SK-N-SH (cell line): Measurements from ENCODE around the gene FRAS1. TPM values are rescaled to one million over a fixed set of nuclear protein-coding genes. Genes with fewer than 3 reads are reported as not detected.

Experiments
- CTCF ChIA-PET: fragments of 300-600, 350-600 bp; formaldehyde crosslinking; extraction: SDS; loops from one replicate; lab custom pipeline; 2021; lab: Yijun Ruan, JAX
- POLR2A ChIA-PET: fragments of 350-600 bp; sonication (Branson Sonifier 250); formaldehyde crosslinking; extraction: SDS; loops from one replicate; lab custom pipeline; 2020; ENCODE audit warnings: antibody characterized with exemption, inconsistent platforms; lab: Yijun Ruan, JAX
- DNase-seq: peaks from one replicate; pipeline ENCODE4 v3.0.0; 2012
- H2AFZ ChIP-seq: fragments of 200-600 bp; sonication (generic); 2 replicates; pipeline ENCODE4 v1.8.1; 2016; ENCODE audit warnings: antibody characterized with exemption, mild to moderate bottlenecking, low read depth
- H3F3A ChIP-seq: fragments of 200-600 bp; sonication (generic); replicated peaks from 2 replicates; pipeline ENCODE3; 2016; ENCODE audit warnings: antibody characterized with exemption, mild to moderate bottlenecking; ENCODE audit not compliant: insufficient read depth
- H3K27ac ChIP-seq, 2 experiments: fragments of 200-500 bp in 1 of 2; fragments of 200-600 bp in 1 of 2; sonication (Bioruptor generic) in 1 of 2; sonication (generic), shearing (Covaris generic) in 1 of 2; 2 replicates each; pipeline versions ENCODE4 v1.5.1 to v1.6.1; 2014 to 2016; ENCODE audit warnings: low read depth in 2 of 2, inconsistent platforms in 1 of 2, low read length in 1 of 2, mild to moderate bottlenecking in 1 of 2, mixed read lengths in 1 of 2
- H3K27me3 ChIP-seq: fragments of 200-600 bp; sonication (generic), shearing (Covaris generic); 2 replicates; pipeline ENCODE4 v1.6.1; 2016; ENCODE audit warnings: mixed run types; ENCODE audit not compliant: insufficient read depth
- H3K36me3 ChIP-seq, 2 experiments: fragments of 200-500 bp in 1 of 2; fragments of 200-600 bp in 1 of 2; sonication (Bioruptor generic) in 1 of 2; sonication (generic) in 1 of 2; replicated peaks in 1 of 2; 2 replicates each; pipeline versions ENCODE3 to v1.5.1; 2014 to 2016; ENCODE audit warnings: low read length in 1 of 2, mild to moderate bottlenecking in 1 of 2; ENCODE audit not compliant: insufficient read depth in 2 of 2, control insufficient read depth in 1 of 2
- H3K4me1 ChIP-seq, 2 experiments: fragments of 200-500 bp in 1 of 2; fragments of 200-600 bp in 1 of 2; sonication (Bioruptor generic) in 1 of 2; sonication (generic), shearing (Covaris generic) in 1 of 2; 2 replicates each; pipeline versions ENCODE4 v1.5.1 to v1.6.1; 2014 to 2016; ENCODE audit warnings: low read depth in 1 of 2, low read length in 1 of 2, mixed run types in 1 of 2; ENCODE audit not compliant: insufficient read depth in 2 of 2, control insufficient read depth in 1 of 2
- H3K4me2 ChIP-seq: fragments of 200-600 bp; sonication (generic), shearing (Covaris generic); 2 replicates; pipeline ENCODE4 v1.6.1; 2017; ENCODE audit warnings: mixed run types
- H3K4me3 ChIP-seq, 2 experiments: fragments of 200-500 bp in 1 of 2; fragments of 200-600 bp in 1 of 2; sonication (Bioruptor generic) in 1 of 2; sonication (generic), shearing (Covaris generic) in 1 of 2; 2 replicates each; pipeline versions ENCODE4 v1.5.1 to v1.8.1; 2014 to 2016; ENCODE audit warnings: low read depth in 2 of 2, inconsistent platforms in 1 of 2, low read length in 1 of 2, mild to moderate bottlenecking in 1 of 2, mixed read lengths in 1 of 2, moderate library complexity in 1 of 2
- H3K79me2 ChIP-seq: fragments of 200-600 bp; sonication (generic); 2 replicates; pipeline ENCODE4 v1.8.1; 2017; ENCODE audit warnings: mild to moderate bottlenecking; ENCODE audit not compliant: insufficient read depth
- H3K9ac ChIP-seq: fragments of 200-600 bp; sonication (generic); 2 replicates; pipeline ENCODE4 v1.6.1; 2017; ENCODE audit warnings: mixed run types
- H3K9me2 ChIP-seq: fragments of 200-600 bp; sonication (generic); 2 replicates; pipeline ENCODE4 v1.6.1; 2017; ENCODE audit warnings: mixed run types
- H3K9me3 ChIP-seq: fragments of 200-600 bp; sonication (generic); 2 replicates; pipeline ENCODE4 v1.6.1; 2017; ENCODE audit warnings: mixed run types, mild to moderate bottlenecking, moderate library complexity
- H4K20me1 ChIP-seq: fragments of 200-600 bp; sonication (generic); 2 replicates; pipeline ENCODE4 v1.6.1; 2017; ENCODE audit warnings: mild to moderate bottlenecking, mixed run types; ENCODE audit not compliant: insufficient read depth
- ELF1 ChIP-seq: IDR thresholded peaks from 2 replicates; pipeline ENCODE4 v1.4.0; 2012
- EZH2phosphoT487 ChIP-seq: fragments of 200-600 bp; sonication (generic); IDR thresholded peaks from 2 replicates; pipeline ENCODE4 v1.6.1; 2017; ENCODE audit warnings: low read depth, mixed run types, mild to moderate bottlenecking, antibody characterized with exemption, moderate library complexity, borderline replicate concordance
- FOSL2 ChIP-seq: IDR thresholded peaks from 2 replicates; pipeline ENCODE4 v1.4.0; 2012; ENCODE audit warnings: low read depth, mild to moderate bottlenecking, moderate library complexity, borderline replicate concordance
- GABPA ChIP-seq: IDR thresholded peaks from 2 replicates; pipeline ENCODE4 v1.4.0; 2012; ENCODE audit warnings: low read depth, mild to moderate bottlenecking
- GATA2 ChIP-seq: sonication (generic); formaldehyde crosslinking; IDR thresholded peaks from 2 replicates; pipeline ENCODE4 v1.5.0; 2020; ENCODE audit warnings: mild to moderate bottlenecking, missing genetic modification reagents
- JUND ChIP-seq: IDR thresholded peaks from 2 replicates; pipeline ENCODE4 v1.4.0; 2012
- MXI1 ChIP-seq: IDR thresholded peaks from 2 replicates; pipeline ENCODE4 v1.6.1; 2012; ENCODE audit warnings: mild to moderate bottlenecking, low read depth, low read length, improper control_type of control experiment
- NFIC ChIP-seq: IDR thresholded peaks from 2 replicates; pipeline ENCODE4 v1.4.0; 2012; ENCODE audit warnings: borderline replicate concordance
- RCOR1 ChIP-seq: fragments of 150-350 bp; IDR thresholded peaks from 2 replicates; pipeline ENCODE4 v1.6.1; 2017; ENCODE audit warnings: antibody characterized with exemption, low read length
- RFX5 ChIP-seq: IDR thresholded peaks from 2 replicates; pipeline ENCODE4 v1.6.1; 2012; ENCODE audit warnings: mild to moderate bottlenecking, improper control_type of control experiment, low read length
- RXRA ChIP-seq: IDR thresholded peaks from 2 replicates; pipeline ENCODE4 v1.4.0; 2012; ENCODE audit warnings: low read depth, mild to moderate bottlenecking, borderline replicate concordance
- TCF12 ChIP-seq: IDR thresholded peaks from 2 replicates; pipeline ENCODE4 v1.4.0; 2012
- TEAD4 ChIP-seq: IDR thresholded peaks from 2 replicates; pipeline ENCODE4 v1.4.0; 2012; ENCODE audit warnings: mild to moderate bottlenecking, borderline replicate concordance; ENCODE audit not compliant: insufficient read depth
- YY1 ChIP-seq: IDR thresholded peaks from 2 replicates; pipeline ENCODE4 v1.4.0; 2012; ENCODE audit warnings: low read depth, mild to moderate bottlenecking
- WGBS: methylation state at CpG from one replicate; pipeline ENCODE4 v1.1.6; 2017; ENCODE audit warnings: low lambda C conversion rate; 5-methylcytosine and 5-hydroxymethylcytosine counted together
- polyA plus RNA-seq, 3 experiments: library from polyadenylated mRNA; depleted of rRNA; stranded (reverse); fragments of >200 nt; gene quantifications; 2 replicates each; pipeline ENCODE4 v1.2.3, GENCODE V29; 2012
- TF ChIP-seq, protein P1 (sequence below): fragments of 150-350 bp; IDR thresholded peaks from 2 replicates; pipeline ENCODE4 v1.6.1; 2016; ENCODE audit warnings: mild to moderate bottlenecking, low read depth, low read length
- TF ChIP-seq, protein P2 (sequence below): IDR thresholded peaks from 2 replicates; pipeline ENCODE4 v1.4.0; 2012; ENCODE audit warnings: low read depth
- TF ChIP-seq, protein P3 (sequence below): IDR thresholded peaks from 2 replicates; pipeline ENCODE4 v1.6.1; 2012; ENCODE audit warnings: mild to moderate bottlenecking, low read depth, low read length, moderate library complexity
- TF ChIP-seq, protein P4 (sequence below): fragments of 200-600 bp; sonication (generic); IDR thresholded peaks from 2 replicates; pipeline ENCODE4 v1.6.1; 2017; ENCODE audit warnings: antibody characterized with exemption, mild to moderate bottlenecking, moderate library complexity
- TF ChIP-seq, protein P5 (sequence below): IDR thresholded peaks from 2 replicates; pipeline ENCODE4 v1.4.0; 2012; ENCODE audit warnings: low read depth, borderline replicate concordance

Gene FRAS1
- polyA plus RNA-seq, 1 of the 3 experiments (the other 2 are of a cell fraction) = 8.3 TPM

DNA sequence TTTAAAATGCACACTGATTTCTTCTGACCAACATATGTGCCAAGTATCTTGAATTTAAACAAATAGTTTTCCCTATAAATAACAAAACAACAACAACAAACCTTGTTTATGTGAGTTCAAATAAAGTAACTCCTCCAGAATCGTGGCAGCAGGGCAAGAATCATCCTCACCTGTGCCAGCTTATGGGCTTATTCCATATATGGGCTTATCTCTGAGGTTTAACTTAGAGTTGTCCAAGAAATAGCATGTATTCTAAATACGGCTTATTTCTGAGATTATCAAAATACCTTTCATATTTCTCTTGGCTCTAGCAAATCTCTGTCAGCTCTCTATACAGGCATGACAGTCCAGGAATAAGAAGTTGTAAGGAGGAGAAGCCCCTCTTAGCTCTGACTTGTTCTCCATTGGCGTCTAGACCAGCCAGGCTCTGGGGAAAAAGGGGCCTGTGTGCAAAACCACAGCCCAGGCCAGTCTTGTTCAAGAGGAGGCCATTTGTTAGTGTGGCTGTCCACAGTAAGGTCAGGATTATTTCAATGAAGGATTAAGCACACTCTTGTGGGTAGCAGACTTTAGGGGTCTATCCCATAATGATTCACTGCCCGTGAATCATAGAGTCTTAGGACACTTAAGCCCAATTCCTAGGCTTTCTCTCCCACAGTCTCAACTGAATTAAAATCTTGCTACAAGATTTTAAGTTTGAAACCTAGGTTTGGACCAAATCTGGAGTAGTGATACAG, 63.2 kb downstream of the FRAS1 start:
- no peaks in the 10 kb centered on the region for H3K9me3 ChIP-seq
- H3K9ac ChIP-seq = no peak overlapping the region
- no peak overlapping the region for H2AFZ ChIP-seq
- no peak overlapping the region for H3K4me2 ChIP-seq
- no peak overlapping the region for H3K4me3 ChIP-seq
- H3F3A ChIP-seq = no peaks in the 10 kb centered on the region
- H4K20me1 ChIP-seq = no peaks in the 10 kb centered on the region
- H3K27me3 ChIP-seq = no peaks in the 10 kb centered on the region
- DNase-seq = no peak
- TF ChIP-seq RXRA (no peak), JUND (no peak), MXI1 (no peak), RCOR1 (no peak), NFIC (no peak), EZH2phosphoT487 (no peak), TEAD4 (no peak), ELF1 (no peak), FOSL2 (no peak), GABPA (no peak), RFX5 (no peak), GATA2 (CRISPR knock-in tag) (no peak), YY1 (no peak), TCF12 (no peak)
- TF ChIP-seq, protein P1, sequence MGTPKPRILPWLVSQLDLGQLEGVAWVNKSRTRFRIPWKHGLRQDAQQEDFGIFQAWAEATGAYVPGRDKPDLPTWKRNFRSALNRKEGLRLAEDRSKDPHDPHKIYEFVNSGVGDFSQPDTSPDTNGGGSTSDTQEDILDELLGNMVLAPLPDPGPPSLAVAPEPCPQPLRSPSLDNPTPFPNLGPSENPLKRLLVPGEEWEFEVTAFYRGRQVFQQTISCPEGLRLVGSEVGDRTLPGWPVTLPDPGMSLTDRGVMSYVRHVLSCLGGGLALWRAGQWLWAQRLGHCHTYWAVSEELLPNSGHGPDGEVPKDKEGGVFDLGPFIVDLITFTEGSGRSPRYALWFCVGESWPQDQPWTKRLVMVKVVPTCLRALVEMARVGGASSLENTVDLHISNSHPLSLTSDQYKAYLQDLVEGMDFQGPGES = no peak
- TF ChIP-seq, protein P2, sequence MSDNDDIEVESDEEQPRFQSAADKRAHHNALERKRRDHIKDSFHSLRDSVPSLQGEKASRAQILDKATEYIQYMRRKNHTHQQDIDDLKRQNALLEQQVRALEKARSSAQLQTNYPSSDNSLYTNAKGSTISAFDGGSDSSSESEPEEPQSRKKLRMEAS = no peak
- TF ChIP-seq, protein P3, sequence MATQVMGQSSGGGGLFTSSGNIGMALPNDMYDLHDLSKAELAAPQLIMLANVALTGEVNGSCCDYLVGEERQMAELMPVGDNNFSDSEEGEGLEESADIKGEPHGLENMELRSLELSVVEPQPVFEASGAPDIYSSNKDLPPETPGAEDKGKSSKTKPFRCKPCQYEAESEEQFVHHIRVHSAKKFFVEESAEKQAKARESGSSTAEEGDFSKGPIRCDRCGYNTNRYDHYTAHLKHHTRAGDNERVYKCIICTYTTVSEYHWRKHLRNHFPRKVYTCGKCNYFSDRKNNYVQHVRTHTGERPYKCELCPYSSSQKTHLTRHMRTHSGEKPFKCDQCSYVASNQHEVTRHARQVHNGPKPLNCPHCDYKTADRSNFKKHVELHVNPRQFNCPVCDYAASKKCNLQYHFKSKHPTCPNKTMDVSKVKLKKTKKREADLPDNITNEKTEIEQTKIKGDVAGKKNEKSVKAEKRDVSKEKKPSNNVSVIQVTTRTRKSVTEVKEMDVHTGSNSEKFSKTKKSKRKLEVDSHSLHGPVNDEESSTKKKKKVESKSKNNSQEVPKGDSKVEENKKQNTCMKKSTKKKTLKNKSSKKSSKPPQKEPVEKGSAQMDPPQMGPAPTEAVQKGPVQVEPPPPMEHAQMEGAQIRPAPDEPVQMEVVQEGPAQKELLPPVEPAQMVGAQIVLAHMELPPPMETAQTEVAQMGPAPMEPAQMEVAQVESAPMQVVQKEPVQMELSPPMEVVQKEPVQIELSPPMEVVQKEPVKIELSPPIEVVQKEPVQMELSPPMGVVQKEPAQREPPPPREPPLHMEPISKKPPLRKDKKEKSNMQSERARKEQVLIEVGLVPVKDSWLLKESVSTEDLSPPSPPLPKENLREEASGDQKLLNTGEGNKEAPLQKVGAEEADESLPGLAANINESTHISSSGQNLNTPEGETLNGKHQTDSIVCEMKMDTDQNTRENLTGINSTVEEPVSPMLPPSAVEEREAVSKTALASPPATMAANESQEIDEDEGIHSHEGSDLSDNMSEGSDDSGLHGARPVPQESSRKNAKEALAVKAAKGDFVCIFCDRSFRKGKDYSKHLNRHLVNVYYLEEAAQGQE = no peak
- TF ChIP-seq, protein P4, sequence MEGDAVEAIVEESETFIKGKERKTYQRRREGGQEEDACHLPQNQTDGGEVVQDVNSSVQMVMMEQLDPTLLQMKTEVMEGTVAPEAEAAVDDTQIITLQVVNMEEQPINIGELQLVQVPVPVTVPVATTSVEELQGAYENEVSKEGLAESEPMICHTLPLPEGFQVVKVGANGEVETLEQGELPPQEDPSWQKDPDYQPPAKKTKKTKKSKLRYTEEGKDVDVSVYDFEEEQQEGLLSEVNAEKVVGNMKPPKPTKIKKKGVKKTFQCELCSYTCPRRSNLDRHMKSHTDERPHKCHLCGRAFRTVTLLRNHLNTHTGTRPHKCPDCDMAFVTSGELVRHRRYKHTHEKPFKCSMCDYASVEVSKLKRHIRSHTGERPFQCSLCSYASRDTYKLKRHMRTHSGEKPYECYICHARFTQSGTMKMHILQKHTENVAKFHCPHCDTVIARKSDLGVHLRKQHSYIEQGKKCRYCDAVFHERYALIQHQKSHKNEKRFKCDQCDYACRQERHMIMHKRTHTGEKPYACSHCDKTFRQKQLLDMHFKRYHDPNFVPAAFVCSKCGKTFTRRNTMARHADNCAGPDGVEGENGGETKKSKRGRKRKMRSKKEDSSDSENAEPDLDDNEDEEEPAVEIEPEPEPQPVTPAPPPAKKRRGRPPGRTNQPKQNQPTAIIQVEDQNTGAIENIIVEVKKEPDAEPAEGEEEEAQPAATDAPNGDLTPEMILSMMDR = no peak
- TF ChIP-seq, protein P5, sequence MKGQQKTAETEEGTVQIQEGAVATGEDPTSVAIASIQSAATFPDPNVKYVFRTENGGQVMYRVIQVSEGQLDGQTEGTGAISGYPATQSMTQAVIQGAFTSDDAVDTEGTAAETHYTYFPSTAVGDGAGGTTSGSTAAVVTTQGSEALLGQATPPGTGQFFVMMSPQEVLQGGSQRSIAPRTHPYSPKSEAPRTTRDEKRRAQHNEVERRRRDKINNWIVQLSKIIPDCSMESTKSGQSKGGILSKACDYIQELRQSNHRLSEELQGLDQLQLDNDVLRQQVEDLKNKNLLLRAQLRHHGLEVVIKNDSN = no peak
- TF ChIP-seq, all 33 proteins: peak for 0
- H3K36me3 ChIP-seq = no peaks in the 10 kb centered on the region
- no peaks in the 10 kb centered on the region for H3K9me2 ChIP-seq
- ChIA-PET POLR2A (interaction anchor here (0.6 kb wide), 1 partner anchor 24 kb away, joined by 3 read pairs; no protein-coding TSS in a partner anchor), CTCF (no interaction called here)
- H3K27ac ChIP-seq = no peak overlapping the region
- H3K79me2 ChIP-seq = no peaks in the 10 kb centered on the region; the same call in 1 of the 2 replicates
- H3K4me1 ChIP-seq = no peaks in the 10 kb centered on the region
- 62% methylated on average over 4 of the region's 4 CpGs for WGBS
